Measurements from ENCODE around the gene CHRNE. TPM values are rescaled to one million over a fixed set of nuclear protein-coding genes. Genes with fewer than 3 reads are reported as not detected.
A peak's percentile ranks its signal among the peaks of the same experiment; 100 is the strongest.

The CHRNE gene
- total RNA-seq, 1 experiment from 2014 or later, result 0.31 TPM

DNA sequence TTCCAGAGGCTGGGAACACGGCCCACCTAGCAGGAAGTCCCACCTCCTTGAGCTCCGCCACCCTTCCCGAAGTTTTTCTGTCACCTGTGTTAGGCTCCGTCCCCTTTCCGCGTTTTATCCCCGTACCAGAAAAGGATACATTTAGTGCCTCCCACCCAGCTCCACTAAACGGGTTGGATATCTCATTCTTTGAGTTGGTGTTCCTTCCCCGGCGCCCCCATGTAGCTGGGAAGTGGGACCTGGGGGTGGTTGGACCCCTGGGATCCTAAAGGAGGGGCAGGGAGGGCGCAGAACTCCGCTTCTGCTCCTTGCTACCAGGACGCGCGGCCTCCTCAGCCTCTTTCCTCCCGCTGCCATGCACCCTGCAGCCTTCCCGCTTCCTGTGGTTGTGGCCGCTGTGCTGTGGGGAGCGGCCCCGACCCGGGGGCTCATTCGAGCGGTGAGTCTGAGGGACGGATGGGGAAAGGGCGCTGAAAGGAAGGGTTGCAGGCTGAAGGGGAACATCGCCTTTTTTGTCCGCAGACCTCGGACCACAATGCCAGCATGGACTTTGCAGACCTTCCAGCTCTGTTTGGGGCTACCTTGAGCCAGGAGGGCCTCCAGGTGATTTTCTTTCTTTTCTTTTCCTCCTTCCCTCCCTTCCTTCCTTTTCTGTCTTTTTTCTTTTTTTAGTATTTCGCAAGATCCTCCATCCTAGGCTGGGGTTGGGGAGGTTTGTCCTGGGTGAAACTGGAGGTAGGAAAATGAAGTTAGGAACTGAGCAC, 37.8 kb upstream of the CHRNE start:
- Histone ChIP-seq H2BK12ac (ENCODE audit: insufficient read length, low read depth, low read length) (no peak overlapping the region), H3K4ac (ENCODE audit: low read depth, low read length) (no peak overlapping the region), H3K23ac (ENCODE audit: insufficient read length, low read depth, low read length) (no peak overlapping the region), H2AFZ (ENCODE audit: low read length) (no peak overlapping the region), H3K79me1 (ENCODE audit: insufficient read depth, low read depth, low read length, poor library complexity, severe bottlenecking) (peaks cover 5% of the 10 kb centered on the region), H3K23me2 (ENCODE audit: insufficient read length, low read depth, low read length, poor library complexity, severe bottlenecking) (peaks cover 17% of the 10 kb centered on the region), H3K9ac (ENCODE audit: extremely low read depth, insufficient read length, low read length) (peak overlapping the region; percentile 96), H4K8ac (replicated peaks; ENCODE audit: insufficient read length, low read depth, low read length) (no peak overlapping the region), H4K20me1 (ENCODE audit: control insufficient read depth, insufficient read depth, insufficient read length) (peaks cover 7% of the 10 kb centered on the region), H3K56ac (ENCODE audit: insufficient read length, low read depth, low read length) (no peak overlapping the region), H3K27me3 (ENCODE audit: insufficient read depth, low read length) (no peaks in the 10 kb centered on the region), H3K4me1 (ENCODE audit: insufficient read depth, low read length) (no peaks in the 10 kb centered on the region), H2BK20ac (ENCODE audit: low read depth, low read length, poor library complexity, severe bottlenecking) (no peak overlapping the region), H3K9me3 (ENCODE audit: control insufficient read depth, low read depth, low read length) (no peaks in the 10 kb centered on the region), H3K4me2 (ENCODE audit: insufficient read depth, insufficient read length, low read length) (peak overlapping the region; percentile 80), H4K5ac (ENCODE audit: insufficient read length, low read depth, low read length) (no peak overlapping the region), H3K14ac (ENCODE audit: insufficient read depth, low read length) (peak overlapping the region; percentile 90), H2AK5ac (ENCODE audit: insufficient read length, low read length) (no peak overlapping the region), H4K91ac (ENCODE audit: insufficient read length, low read depth, low read length) (no peak overlapping the region), H3K18ac (ENCODE audit: insufficient read length, low read depth, low read length) (no peak overlapping the region), H3K79me2 (ENCODE audit: insufficient read depth, low read length) (peaks cover 6% of the 10 kb centered on the region; the same call in 1 of the 2 replicates), H2BK15ac (ENCODE audit: low read depth, low read length) (no peak overlapping the region), H2BK5ac (ENCODE audit: insufficient read length, low read length) (no peak overlapping the region), H3T11ph (ENCODE audit: low read length) (no peak overlapping the region), H3K27ac (ENCODE audit: insufficient read length, low read depth, low read length) (peak overlapping the region; percentile 81), H2BK120ac (ENCODE audit: low read depth, low read length, poor library complexity, severe bottlenecking) (no peak overlapping the region)
- TF ChIP-seq, protein P1, sequence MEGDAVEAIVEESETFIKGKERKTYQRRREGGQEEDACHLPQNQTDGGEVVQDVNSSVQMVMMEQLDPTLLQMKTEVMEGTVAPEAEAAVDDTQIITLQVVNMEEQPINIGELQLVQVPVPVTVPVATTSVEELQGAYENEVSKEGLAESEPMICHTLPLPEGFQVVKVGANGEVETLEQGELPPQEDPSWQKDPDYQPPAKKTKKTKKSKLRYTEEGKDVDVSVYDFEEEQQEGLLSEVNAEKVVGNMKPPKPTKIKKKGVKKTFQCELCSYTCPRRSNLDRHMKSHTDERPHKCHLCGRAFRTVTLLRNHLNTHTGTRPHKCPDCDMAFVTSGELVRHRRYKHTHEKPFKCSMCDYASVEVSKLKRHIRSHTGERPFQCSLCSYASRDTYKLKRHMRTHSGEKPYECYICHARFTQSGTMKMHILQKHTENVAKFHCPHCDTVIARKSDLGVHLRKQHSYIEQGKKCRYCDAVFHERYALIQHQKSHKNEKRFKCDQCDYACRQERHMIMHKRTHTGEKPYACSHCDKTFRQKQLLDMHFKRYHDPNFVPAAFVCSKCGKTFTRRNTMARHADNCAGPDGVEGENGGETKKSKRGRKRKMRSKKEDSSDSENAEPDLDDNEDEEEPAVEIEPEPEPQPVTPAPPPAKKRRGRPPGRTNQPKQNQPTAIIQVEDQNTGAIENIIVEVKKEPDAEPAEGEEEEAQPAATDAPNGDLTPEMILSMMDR (conservative IDR thresholded peaks at IDR 0.05), result no peak
- Mint-ChIP-seq H3K4me1 (peaks cover 28 to 34% of the 10 kb centered on the region in 2 experiments), H3K36me3 (ENCODE audit: insufficient read depth in 1 of 3, low read depth in 3 of 3) (peaks cover 37 to 83% (median 65%) of the 10 kb centered on the region in 3 experiments), H3K4me3 (peak overlapping the region; percentile 95 to 98), H3K27ac (peak overlapping the region; percentile 100), H3K27me3 (ENCODE audit: low read depth) (peaks cover 6% of the 10 kb centered on the region), H3K9me3 (no peaks in the 10 kb centered on the region; a peak in 2 of 5 replicates)
- no peak for DNase-seq
- no CpG with 5 or more reads among the region's 29 CpGs for WGBS (ENCODE audit: extremely low coverage, insufficient read length, low lambda C conversion rate)

Measured in H9 (cell line).